Adrenal gland (tissue), 12 donors: ENCODE results near the gene EDARADD. TPM values are rescaled to one million over a fixed set of nuclear protein-coding genes. Genes with fewer than 3 reads are reported as not detected.

Source experiments
- DNase-seq, 7 donors: peaks; one replicate each; pipeline ENCODE4 v3.0.0-alpha.2; 2019 to 2020
- H3K27ac ChIP-seq, 5 donors: fragments of 200-600 bp; sonication (generic) in 4 of 5; 1 replicate in 3 of 5; 2 replicates in 2 of 5; pipeline versions ENCODE4 v1.5.1 to v1.8.0; 2016 to 2020; ENCODE audit warnings: mild to moderate bottlenecking in 1 of 5
- H3K27me3 ChIP-seq: fragments of 200-600 bp; 2 replicates; pipeline ENCODE4 v1.8.0; 2021
- H3K36me3 ChIP-seq, 2 donors: fragments of 200-600 bp; replicated peaks in 1 of 2; 1 replicate in 1 of 2; 2 replicates in 1 of 2; pipeline versions ENCODE4 v1.5.1 to v1.8.0; 2018 to 2022
- H3K4me1 ChIP-seq, 2 donors: fragments of 200-600 bp; replicated peaks in 1 of 2; 1 replicate in 1 of 2; 2 replicates in 1 of 2; pipeline versions ENCODE4 v1.5.1 to v1.8.0; 2018 to 2021
- H3K4me3 ChIP-seq, 4 donors: fragments of 200-600 bp; sonication (generic) in 3 of 4; one replicate each; pipeline ENCODE4 v1.5.1; 2016 to 2018
- H3K9me3 ChIP-seq, 3 donors: fragments of 200-600 bp; sonication (generic) in 1 of 3; replicated peaks in 1 of 3; 1 replicate in 2 of 3; 2 replicates in 1 of 3; pipeline versions ENCODE4 v1.5.1 to v1.8.0; 2016 to 2021
- POLR2A ChIP-seq, 2 donors: fragments of 450-650 bp; IDR thresholded peaks; one replicate each; pipeline ENCODE4 v1.6.1; 2017; ENCODE audit warnings: antibody characterized with exemption in 2 of 2, mild to moderate bottlenecking in 2 of 2, moderate library complexity in 1 of 2
- WGBS, 4 donors: extraction: QIAGEN DNeasy Blood & Tissue Kit in 2 of 4; methylation state at CpG; one replicate each; pipeline versions ENCODE4 v1.1.5 to v1.1.7; 2013 to 2017; 5-methylcytosine and 5-hydroxymethylcytosine counted together
- intact Hi-C, 2 donors: fragments of 100-400 bp; cut with DNase I; formaldehyde crosslinking; loops; one replicate each; pipeline versions ENCODE4 v1.14.1 to v1.15.0; 2022 to 2023
- polyA plus RNA-seq, 3 donors: library from polyadenylated mRNA; stranded (reverse); fragments of 200-250 nt in 2 of 3; fragments of 350-450 nt in 1 of 3; fragmentation: Illumina TruSeq in 1 of 3; extraction: RNeasy Lipid Tissue Mini Kit (QIAGEN cat#74804) in 1 of 3; gene quantifications; one replicate each; pipeline ENCODE4 v1.2.3, GENCODE V29; 2013 to 2014
- total RNA-seq, 9 donors: library from RNA; depleted of rRNA in 4 of 9; stranded (reverse); fragments of >200 nt in 4 of 9; fragments of 120-200 nt in 1 of 9; fragmentation: NEBNext Ultra II Directional in 1 of 9; extraction: Animal tissue kit (Norgen Biotek cat#: 25700) in 1 of 9; gene quantifications; one replicate each; pipeline versions ENCODE4 v1.1.0 to v1.2.4, GENCODE V29; 2013 to 2023
- TF ChIP-seq, protein P1 (sequence below), 6 experiments: fragments of 450-650 bp in 4 of 6; fragments of 200-600 bp in 2 of 6; sonication (generic) in 1 of 6; IDR thresholded peaks; 1 replicate in 5 of 6; 2 replicates in 1 of 6; pipeline versions ENCODE4 v1.5.1 to v1.8.0; 2016 to 2021; ENCODE audit warnings: antibody characterized with exemption in 6 of 6, mild to moderate bottlenecking in 2 of 6, moderate library complexity in 1 of 6
- donor health status: healthy with polysubstance abuse.
- donor health status: Bipolar disorder and iron deficiency.
- donor health status: DM: yes; HTN: yes; CAD: no.
- donor health status: DM: no; HTN: no; CAD: no.
- donor health status: DM: no; HTN: no; CAD: no.
- donor health status: DM: yes; HTN: yes; CAD: no.

EDARADD gene
- total and polyA plus RNA-seq, 12 donors = 0.03 to 1.2 (median 0.27) TPM; not detected in 1

DNA sequence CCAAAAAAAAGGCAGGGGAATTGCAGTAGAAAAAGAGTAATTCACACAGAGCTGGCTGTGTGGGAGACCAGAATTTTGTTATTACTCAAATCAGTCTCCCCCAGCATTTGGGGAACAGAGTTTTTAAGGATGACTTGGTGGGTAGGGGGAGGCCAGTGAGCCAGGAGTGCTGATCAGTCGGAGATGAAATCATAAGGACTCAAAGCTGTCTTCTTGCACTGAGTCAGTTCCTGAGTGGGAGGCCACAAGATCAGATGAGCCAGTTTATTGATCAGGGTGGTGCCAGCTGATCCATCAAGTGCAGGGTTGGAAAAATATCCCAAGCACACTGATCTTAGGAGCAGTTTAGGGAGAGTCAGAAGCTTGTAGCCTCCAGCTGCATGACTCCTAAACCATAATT, 23.7 kb upstream of the EDARADD start:
- H3K9me3 ChIP-seq = no peaks in the 10 kb centered on the region
- intact Hi-C loops = no loop called here
- no peaks in the 10 kb centered on the region for H3K36me3 ChIP-seq
- H3K4me3 ChIP-seq = no peak overlapping the region
- DNase-seq = no peak
- TF ChIP-seq POLR2A (IDR thresholded peaks at IDR 0.05) = no peak
- TF ChIP-seq, protein P1, sequence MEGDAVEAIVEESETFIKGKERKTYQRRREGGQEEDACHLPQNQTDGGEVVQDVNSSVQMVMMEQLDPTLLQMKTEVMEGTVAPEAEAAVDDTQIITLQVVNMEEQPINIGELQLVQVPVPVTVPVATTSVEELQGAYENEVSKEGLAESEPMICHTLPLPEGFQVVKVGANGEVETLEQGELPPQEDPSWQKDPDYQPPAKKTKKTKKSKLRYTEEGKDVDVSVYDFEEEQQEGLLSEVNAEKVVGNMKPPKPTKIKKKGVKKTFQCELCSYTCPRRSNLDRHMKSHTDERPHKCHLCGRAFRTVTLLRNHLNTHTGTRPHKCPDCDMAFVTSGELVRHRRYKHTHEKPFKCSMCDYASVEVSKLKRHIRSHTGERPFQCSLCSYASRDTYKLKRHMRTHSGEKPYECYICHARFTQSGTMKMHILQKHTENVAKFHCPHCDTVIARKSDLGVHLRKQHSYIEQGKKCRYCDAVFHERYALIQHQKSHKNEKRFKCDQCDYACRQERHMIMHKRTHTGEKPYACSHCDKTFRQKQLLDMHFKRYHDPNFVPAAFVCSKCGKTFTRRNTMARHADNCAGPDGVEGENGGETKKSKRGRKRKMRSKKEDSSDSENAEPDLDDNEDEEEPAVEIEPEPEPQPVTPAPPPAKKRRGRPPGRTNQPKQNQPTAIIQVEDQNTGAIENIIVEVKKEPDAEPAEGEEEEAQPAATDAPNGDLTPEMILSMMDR (IDR thresholded peaks at IDR 0.05) = no peak
- H3K27ac ChIP-seq = no peak overlapping the region
- H3K4me1 ChIP-seq = peaks cover 5 to 8% of the 10 kb centered on the region in 2 donors
- H3K27me3 ChIP-seq = no peaks in the 10 kb centered on the region
- WGBS, 4 donors = 56 to 100% (median 63%) methylated on average over 1 of the region's 1 CpG

DNA sequence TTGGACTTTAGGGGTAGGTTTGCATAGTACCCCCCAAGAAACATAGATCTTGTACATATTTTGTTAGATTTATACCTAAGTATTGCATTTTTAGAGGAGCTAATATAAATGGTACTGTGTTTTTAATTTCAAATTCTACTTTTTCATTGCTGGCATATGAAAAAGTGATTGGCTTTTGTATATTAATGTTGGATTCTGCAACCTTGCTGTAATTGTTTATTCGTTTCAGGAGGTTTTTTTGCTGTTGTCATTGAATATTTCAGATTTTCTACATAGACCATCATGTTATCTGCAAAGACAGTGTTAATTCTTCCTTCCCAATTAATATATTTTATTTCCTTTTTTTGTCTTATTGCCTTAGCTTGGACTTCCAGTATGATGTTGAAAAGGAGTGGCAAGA, 23.0 kb upstream of the EDARADD start:
- intact Hi-C loops = no loop called here
- DNase-seq = no peak
- Histone ChIP-seq H3K4me1 (peaks cover 3 to 5% of the 10 kb centered on the region in 2 donors), H3K36me3 (no peaks in the 10 kb centered on the region), H3K27me3 (no peaks in the 10 kb centered on the region), H3K9me3 (no peaks in the 10 kb centered on the region), H3K27ac (no peak overlapping the region), H3K4me3 (no peak overlapping the region)
- 59 to 77% (median 62%) methylated on average over 1 of the region's 1 CpG for WGBS, 4 donors
- TF ChIP-seq, protein P1 (IDR thresholded peaks at IDR 0.05) = no peak
- no peak for TF ChIP-seq POLR2A (IDR thresholded peaks at IDR 0.05)

DNA sequence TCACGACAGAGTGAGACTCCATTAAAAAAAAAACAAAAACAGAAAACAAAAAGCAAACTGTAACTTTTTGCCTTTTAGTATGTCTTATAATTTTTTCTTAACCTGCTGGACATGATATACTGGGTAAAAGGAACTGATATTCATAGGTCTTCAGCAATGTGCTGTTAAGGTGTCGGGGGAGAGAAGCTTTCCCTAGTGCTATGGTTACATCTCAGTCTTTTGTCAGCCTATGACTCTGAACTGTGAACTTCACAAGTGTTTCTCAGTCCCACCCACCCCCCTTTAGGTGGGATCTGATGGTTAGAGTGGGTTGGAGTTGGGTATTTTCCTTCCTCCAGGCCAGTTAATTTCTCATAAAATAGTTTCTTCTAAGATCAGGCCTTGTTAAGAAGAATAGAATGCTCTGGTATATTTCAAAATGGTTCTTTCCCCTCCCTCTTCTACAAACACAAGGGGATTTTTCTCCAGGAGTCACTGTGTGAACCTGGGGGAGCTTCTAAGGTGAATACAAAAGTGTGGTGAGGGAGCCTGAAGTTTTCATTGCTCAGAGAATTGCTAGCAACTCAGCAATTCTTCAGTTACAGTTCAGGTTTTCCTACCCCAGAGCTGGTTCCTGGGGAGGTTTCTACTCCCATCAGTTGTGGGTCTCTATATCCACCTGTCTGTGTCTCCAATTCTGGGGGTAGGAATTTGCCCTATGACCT, 16.1 kb upstream of the EDARADD start:
- WGBS, 4 donors = 81 to 98% (median 87%) methylated on average over 2 of the region's 2 CpGs
- Histone ChIP-seq H3K36me3 (no peaks in the 10 kb centered on the region), H3K27me3 (no peaks in the 10 kb centered on the region), H3K4me3 (no peak overlapping the region), H3K4me1 (no peaks in the 10 kb centered on the region), H3K9me3 (no peaks in the 10 kb centered on the region), H3K27ac (no peak overlapping the region)
- intact Hi-C loops = no loop called here
- DNase-seq = no peak
- TF ChIP-seq POLR2A (IDR thresholded peaks at IDR 0.05) = no peak
- TF ChIP-seq, protein P1 (IDR thresholded peaks at IDR 0.05) = no peak

DNA sequence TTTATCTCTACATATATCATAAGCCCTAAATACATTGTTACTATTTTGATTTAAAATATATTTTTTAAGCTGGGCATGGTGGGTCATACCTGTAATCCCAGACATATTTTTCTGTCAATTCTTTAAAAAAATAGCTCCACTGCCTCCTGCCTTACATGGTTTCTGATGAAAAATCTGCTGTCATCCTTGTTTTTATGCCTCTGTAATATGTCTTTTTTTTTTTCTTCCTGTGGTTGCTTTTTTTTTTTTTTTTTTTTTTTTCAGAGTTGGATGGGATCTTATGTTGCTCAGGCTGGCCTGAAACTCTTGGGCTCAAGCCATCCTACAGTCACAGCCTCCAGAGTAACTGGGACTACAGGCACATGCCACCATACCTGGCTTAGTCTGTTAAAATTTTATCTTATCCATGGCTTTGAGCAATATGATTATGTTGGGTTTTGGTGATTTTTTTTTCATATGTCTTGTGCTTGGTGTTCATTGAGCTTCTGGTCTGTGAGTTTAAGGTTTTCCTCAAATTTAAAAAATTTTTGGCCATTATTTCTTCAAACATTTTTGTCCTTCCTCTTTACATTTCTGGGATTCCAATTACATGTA, 12.4 kb upstream of the EDARADD start:
- Histone ChIP-seq H3K27me3 (no peaks in the 10 kb centered on the region), H3K27ac (no peak overlapping the region), H3K36me3 (no peaks in the 10 kb centered on the region), H3K4me1 (no peaks in the 10 kb centered on the region), H3K9me3 (no peaks in the 10 kb centered on the region), H3K4me3 (no peak overlapping the region)
- no peak for DNase-seq
- intact Hi-C loops = no loop called here
- TF ChIP-seq POLR2A (IDR thresholded peaks at IDR 0.05) = no peak
- TF ChIP-seq, protein P1 (IDR thresholded peaks at IDR 0.05) = no peak
